NOMO-1 treated with dmso at 0.1 percent for 144 hours (cell line): ENCODE data around the gene ANKRD36.
"Not testable (repeated sequence)": the region's sequence is repeated elsewhere in the genome, so short reads cannot be mapped to it uniquely, and the experiment has no call there.

Experiments used
- DNase-seq: peaks from one replicate; lab custom pipeline; 2025; ENCODE audit not compliant: unreplicated experiment; lab: John Stamatoyannopoulos, UW

The ANKRD36 gene

GRCh38 chr2:97113050-97113881 lies at the start of gene ANKRD36:
Gene ANKRD36 (plus strand): TSS chr2:97113153. CDS start chr2:97113740, 587 bp downstream.
- not testable (repeated sequence) for DNase-seq

GRCh38 chr2:97066030-97066429 lies 46.9 kb upstream of the ANKRD36 start:
- DNase-seq: not testable (repeated sequence)

GRCh38 chr2:97067279-97068004 lies 45.5 kb upstream of the ANKRD36 start:
- DNase-seq: no peak

- no peak for DNase-seq
Measured at GRCh38 chr2:97068074-97068473, 44.9 kb upstream of the ANKRD36 start.

GRCh38 chr2:97068722-97069121 lies 44.2 kb upstream of the ANKRD36 start:
- not testable (repeated sequence) for DNase-seq

GRCh38 chr2:97070915-97071314 lies 42.0 kb upstream of the ANKRD36 start:
- DNase-seq: not testable (repeated sequence)

- not testable (repeated sequence) for DNase-seq
Measured at GRCh38 chr2:97077213-97077612, 35.7 kb upstream of the ANKRD36 start.

- DNase-seq: not testable (repeated sequence)
Measured at GRCh38 chr2:97080855-97081254, 32.1 kb upstream of the ANKRD36 start.

- DNase-seq: not testable (repeated sequence)
Measured at GRCh38 chr2:97082206-97082605, 30.7 kb upstream of the ANKRD36 start.

- DNase-seq: not testable (repeated sequence)
Measured at GRCh38 chr2:97083516-97083915, 29.4 kb upstream of the ANKRD36 start.

- not testable (repeated sequence) for DNase-seq
Measured at GRCh38 chr2:97085093-97085492, 27.9 kb upstream of the ANKRD36 start.

- not testable (repeated sequence) for DNase-seq
Measured at GRCh38 chr2:97088706-97089105, 24.2 kb upstream of the ANKRD36 start.

- DNase-seq: not testable (repeated sequence)
Measured at GRCh38 chr2:97092946-97093345, 20.0 kb upstream of the ANKRD36 start.

GRCh38 chr2:97093983-97094771 lies 18.8 kb upstream of the ANKRD36 start:
- not testable (repeated sequence) for DNase-seq

GRCh38 chr2:97094772-97095611 lies 18.0 kb upstream of the ANKRD36 start, which contains the start of gene FAHD2B:
Gene FAHD2B (minus strand): TSS chr2:97094882. CDS start chr2:97091706, 3,176 bp downstream.
- DNase-seq: peak; percentile 24

GRCh38 chr2:97095661-97096060 lies 17.3 kb upstream of the ANKRD36 start:
- DNase-seq: no peak

- DNase-seq: not testable (repeated sequence)
Measured at GRCh38 chr2:97098786-97099372, 14.1 kb upstream of the ANKRD36 start.

- not testable (repeated sequence) for DNase-seq
Measured at GRCh38 chr2:97106878-97107277, 6.1 kb upstream of the ANKRD36 start.

- not testable (repeated sequence) for DNase-seq
Measured at GRCh38 chr2:97111246-97111645, 1.7 kb upstream of the ANKRD36 start.
